Endothelial cell of umbilical vein (primary cell): ENCODE data around the gene CIBAR2.

Experiments
- MYC ChIP-seq: IDR thresholded peaks from one replicate; pipeline ENCODE4 v1.6.1; 2011; ENCODE audit warnings: mild to moderate bottlenecking, low read depth, low read length
- TF ChIP-seq, protein P1 (sequence below), 2 donors: IDR thresholded peaks; 1 replicate in 1 of 2; 2 replicates in 1 of 2; pipeline ENCODE4 v1.5.1; 2011; ENCODE audit warnings: low read length in 2 of 2, mild to moderate bottlenecking in 2 of 2, moderate library complexity in 2 of 2, control low read depth in 1 of 2, inconsistent platforms in 1 of 2, low read depth in 1 of 2; ENCODE audit not compliant: insufficient read depth in 1 of 2; ENCODE audit errors: extremely low read depth in 1 of 2

DNA sequence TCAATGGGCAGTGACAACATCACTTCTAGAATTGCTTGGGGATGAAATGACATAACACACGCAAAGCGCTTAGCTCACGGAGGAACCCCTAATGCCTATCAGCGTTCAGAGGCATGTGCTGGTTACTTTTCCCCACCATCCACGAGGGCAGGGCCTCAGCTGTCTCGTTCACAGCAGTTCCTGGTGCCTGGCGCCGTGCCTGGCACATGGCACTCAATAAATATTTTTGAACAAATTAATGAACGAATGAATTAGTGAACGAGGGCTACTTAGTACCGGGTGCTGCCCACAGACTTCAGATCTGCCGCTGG, 14.1 kb upstream of the CIBAR2 start:
- TF ChIP-seq, protein P1, sequence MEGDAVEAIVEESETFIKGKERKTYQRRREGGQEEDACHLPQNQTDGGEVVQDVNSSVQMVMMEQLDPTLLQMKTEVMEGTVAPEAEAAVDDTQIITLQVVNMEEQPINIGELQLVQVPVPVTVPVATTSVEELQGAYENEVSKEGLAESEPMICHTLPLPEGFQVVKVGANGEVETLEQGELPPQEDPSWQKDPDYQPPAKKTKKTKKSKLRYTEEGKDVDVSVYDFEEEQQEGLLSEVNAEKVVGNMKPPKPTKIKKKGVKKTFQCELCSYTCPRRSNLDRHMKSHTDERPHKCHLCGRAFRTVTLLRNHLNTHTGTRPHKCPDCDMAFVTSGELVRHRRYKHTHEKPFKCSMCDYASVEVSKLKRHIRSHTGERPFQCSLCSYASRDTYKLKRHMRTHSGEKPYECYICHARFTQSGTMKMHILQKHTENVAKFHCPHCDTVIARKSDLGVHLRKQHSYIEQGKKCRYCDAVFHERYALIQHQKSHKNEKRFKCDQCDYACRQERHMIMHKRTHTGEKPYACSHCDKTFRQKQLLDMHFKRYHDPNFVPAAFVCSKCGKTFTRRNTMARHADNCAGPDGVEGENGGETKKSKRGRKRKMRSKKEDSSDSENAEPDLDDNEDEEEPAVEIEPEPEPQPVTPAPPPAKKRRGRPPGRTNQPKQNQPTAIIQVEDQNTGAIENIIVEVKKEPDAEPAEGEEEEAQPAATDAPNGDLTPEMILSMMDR (IDR thresholded peaks at IDR 0.05; ENCODE audit: extremely low read depth in 1 of 2, insufficient read depth in 1 of 2, low read depth in 1 of 2, low read length in 2 of 2), result no peak
- no peak for TF ChIP-seq MYC
